HG03354 (cell line): Measurements from ENCODE around the gene SPATA2.

Experiments
- ATAC-seq: cut with Tn5 transposase; IDR thresholded peaks from one replicate; pipeline ENCODE4 v1.9.1; 2021; ENCODE audit warnings: mild to moderate bottlenecking; ENCODE audit not compliant: unreplicated experiment, poor library complexity, severe bottlenecking

Gene SPATA2

GRCh38 chr20:49936153-49937026 is 21.1 kb upstream of the SPATA2 start, which contains the start of gene RNF114:
RNF114 (plus strand) TSS chr20:49936397; CDS start chr20:49936413, 16 bp downstream.
- ATAC-seq, result peak; percentile 81

DNA sequence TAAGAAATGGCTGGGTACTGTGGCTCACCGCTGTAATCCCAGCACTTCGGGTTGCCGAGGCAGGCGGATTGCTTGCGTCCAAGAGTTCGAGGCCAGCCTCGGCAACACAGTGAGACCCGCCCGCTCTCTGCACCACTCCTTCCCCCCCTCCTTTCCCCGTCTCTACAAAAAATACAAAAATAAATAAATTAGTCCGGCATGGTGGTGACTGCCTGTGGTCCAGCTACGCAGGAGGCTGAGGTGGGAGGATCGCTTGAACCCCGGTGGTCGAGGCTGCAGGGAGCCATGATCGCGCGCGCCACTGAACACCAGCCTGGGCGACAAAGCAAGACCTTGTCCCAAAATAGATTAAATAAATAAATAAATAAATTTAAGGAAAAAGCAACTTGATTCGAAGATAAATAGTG is 20.4 kb upstream of the SPATA2 start:
- no peak for ATAC-seq

GRCh38 chr20:49929142-49929494 is 13.8 kb upstream of the SPATA2 start:
- ATAC-seq, result no peak

- ATAC-seq, result peak; percentile 41
Observed at GRCh38 chr20:49928411-49929141, 13.2 kb upstream of the SPATA2 start.

- ATAC-seq, result no peak
Observed at GRCh38 chr20:49925901-49926454, 10.6 kb upstream of the SPATA2 start.

DNA sequence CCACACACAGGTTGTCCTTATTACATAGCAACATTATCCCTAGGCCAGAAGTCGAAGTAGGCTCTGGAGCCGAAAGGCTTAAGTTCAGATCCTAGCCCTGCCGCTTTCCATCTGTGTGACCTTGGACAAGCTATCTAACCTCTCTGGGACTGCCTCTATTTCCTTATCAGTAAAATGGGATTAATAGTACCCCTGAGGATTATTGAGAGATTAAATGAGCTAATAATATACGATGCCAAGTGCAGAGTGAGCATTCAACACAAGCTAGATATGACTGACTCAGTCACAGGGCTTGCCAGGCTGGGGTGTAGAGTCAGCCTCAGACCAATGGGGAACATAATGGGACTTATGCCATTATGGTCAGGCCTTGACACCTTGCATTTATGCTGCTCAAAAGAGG is 8.9 kb upstream of the SPATA2 start:
- no peak for ATAC-seq

- ATAC-seq, result no peak
Observed at GRCh38 chr20:49919461-49919860, 4.1 kb upstream of the SPATA2 start.

- ATAC-seq, result no peak
Observed at GRCh38 chr20:49919009-49919408, 3.7 kb upstream of the SPATA2 start.

DNA sequence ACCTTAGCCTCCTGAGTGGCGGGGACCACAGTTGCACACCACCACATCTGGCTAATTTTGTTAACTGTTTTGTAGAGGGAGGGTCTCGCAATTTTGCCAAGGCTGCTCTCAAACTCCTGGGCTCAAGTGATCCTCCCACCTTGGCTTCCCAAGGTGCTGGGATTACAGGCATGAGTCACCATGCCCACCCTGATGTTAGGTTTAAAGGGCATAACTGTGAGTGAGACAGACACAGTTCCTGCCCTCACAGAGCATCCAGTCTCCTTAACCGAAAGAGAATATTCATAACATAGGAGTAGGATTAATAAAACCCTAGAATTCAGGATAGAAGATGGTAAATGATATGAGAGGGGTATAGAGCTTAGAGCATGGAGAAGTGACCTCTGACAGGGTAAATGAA is 3.1 kb upstream of the SPATA2 start:
- no peak for ATAC-seq

DNA sequence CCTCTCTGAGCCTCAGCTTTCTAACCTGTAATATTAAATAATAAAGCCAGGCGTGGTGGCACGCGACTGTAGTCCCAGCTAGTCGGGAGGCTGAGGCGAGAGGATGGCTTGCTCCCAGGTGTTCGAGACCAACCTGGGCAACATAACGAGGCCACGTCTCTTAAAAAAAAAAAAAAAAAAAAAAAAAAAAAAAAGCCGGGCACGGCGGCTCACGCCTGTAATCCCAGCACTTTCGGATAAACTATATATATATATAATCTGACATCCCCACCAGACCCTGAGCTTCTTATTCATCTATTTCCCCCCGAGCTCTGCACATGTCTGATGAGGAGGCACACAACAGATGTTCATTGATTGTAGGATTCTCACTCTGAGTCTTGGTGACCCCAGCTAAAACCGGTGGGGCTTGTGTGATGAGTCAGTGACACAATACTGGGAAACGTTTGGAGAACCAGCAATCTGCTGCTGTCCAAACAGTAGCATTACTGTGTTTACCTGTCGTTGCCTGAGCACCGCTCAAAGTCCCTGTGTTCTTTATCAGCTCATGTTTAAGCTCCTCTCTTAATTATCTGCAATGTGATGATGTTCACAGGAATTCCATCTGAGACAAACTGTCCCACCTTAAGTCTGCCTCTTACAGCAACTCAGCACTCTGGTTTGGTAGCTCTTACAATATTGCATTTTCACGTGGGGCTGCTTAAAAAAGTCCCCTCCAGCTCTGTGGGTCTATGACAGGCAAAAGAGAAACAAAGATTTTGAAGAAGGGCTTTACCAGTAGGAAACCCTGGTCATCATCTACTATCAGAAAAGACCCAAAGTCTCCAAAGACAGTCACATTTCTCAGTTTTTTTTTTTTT is 1.0 kb upstream of the SPATA2 start:
- no peak for ATAC-seq

- no peak for ATAC-seq
Observed at GRCh38 chr20:49915118-49915379, 280 bp downstream of the SPATA2 start.

GRCh38 chr20:49914310-49915117 is 815 bp downstream of the SPATA2 start:
- ATAC-seq, result peak; percentile 11

DNA sequence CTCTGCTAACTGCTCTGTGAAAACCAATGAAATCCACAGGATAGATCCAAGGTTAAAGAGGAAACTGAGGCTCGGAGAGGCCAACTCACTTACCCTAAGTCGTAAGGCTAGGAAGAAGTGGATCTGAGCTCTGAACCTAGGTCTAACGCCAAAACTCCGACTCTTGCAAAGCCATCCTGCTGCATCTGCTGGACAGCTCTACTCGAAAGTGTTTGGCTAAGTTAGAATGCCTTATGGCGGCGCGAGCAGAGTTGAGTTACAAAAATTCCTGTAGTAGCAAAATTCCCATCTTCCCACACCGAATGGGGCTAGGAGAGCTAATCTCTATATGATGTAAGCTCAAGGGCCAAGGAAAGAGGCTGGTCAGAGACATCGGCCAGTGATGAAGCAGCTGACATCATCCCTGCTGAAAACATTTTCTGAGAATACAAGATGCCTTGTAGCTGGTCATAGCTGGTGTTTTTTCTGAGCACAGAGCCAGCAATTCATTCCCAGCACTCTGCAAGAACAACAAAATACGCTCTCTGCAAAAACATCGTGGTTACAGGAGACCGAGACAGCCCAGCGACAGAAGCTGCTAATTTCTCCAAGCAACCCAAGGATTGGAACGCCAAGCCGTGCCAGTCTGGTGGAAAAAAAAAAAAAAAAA is 1.8 kb downstream of the SPATA2 start:
- ATAC-seq, result no peak

DNA sequence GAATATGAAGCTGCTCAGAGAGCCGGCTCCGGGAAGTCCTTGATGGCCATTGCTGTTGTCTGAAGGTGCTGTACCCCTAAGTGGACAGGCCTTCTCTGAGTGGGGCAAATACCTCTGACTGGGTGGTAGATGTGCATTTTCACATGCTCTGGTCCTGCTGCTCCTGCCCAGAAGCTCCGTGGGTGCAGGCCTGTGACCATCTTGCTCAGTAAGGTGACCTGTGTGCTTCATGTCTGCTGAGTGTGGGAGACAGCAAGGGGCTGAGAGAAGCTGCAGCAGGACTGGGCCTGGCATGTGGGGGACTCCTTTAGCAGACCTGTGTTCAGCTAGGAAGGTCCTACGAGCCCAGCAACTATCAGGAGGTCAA is 5.0 kb downstream of the SPATA2 start:
- no peak for ATAC-seq

- no peak for ATAC-seq
Observed at GRCh38 chr20:49909499-49910339, 5.6 kb downstream of the SPATA2 start.

DNA sequence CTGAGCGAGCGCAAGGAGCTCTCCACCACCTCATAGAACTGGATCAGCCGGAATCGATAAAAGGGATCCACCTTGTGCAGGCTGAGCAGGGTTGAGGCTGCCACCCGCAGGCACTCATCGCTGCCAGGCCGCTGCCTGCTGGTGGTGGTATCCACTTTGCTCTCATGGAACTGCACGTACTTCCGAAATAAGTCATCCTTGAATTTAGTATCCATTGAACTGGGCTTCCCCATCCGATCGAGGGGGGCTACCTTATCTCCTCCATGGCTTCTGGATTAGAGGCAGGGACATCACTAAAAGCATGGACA is 7.1 kb downstream of the SPATA2 start:
- ATAC-seq, result no peak

- ATAC-seq, result no peak
Observed at GRCh38 chr20:49907405-49908257, 7.7 kb downstream of the SPATA2 start.
